Left cardiac atrium (tissue), 4 donors: ENCODE measurements around the gene ANP32B. TPM values are rescaled to one million over a fixed set of nuclear protein-coding genes. Genes with fewer than 3 reads are reported as not detected.

Experiments used
- ATAC-seq, 2 donors: fragments of 200-7000 bp; cut with Tn5 transposase; one replicate each; pipeline ENCODE4 v1.9.1; 2020; ENCODE audit warnings: mild to moderate bottlenecking in 2 of 2, moderate library complexity in 2 of 2
- DNase-seq: peaks from one replicate; pipeline ENCODE4 v3.0.0-alpha.2; 2020
- intact Hi-C, 2 donors: fragments of 100-400 bp; cut with DNase I; formaldehyde crosslinking; loops; one replicate each; pipeline versions ENCODE4 v1.14.1 to v1.15.1; 2022 to 2023
- total RNA-seq, 2 donors: library from RNA; stranded (reverse); fragmentation: NEBNext Ultra II Directional; extraction: Animal tissue kit (Norgen Biotek cat#: 25700); gene quantifications; one replicate each; pipeline ENCODE4 v1.2.1, GENCODE V29; 2021
- donor health status: DM: no; HTN: yes; CAD: no.
- donor health status: DM: no; HTN: yes; CAD: no; lungs with severe emphysema.
- donor health status: DM: yes; HTN: yes; CAD: no.
- donor health status: Dilated cardiomyopathy.

ANP32B gene
- total RNA-seq, 2 donors from 2014 or later = 55.2 to 70.2 TPM

DNA sequence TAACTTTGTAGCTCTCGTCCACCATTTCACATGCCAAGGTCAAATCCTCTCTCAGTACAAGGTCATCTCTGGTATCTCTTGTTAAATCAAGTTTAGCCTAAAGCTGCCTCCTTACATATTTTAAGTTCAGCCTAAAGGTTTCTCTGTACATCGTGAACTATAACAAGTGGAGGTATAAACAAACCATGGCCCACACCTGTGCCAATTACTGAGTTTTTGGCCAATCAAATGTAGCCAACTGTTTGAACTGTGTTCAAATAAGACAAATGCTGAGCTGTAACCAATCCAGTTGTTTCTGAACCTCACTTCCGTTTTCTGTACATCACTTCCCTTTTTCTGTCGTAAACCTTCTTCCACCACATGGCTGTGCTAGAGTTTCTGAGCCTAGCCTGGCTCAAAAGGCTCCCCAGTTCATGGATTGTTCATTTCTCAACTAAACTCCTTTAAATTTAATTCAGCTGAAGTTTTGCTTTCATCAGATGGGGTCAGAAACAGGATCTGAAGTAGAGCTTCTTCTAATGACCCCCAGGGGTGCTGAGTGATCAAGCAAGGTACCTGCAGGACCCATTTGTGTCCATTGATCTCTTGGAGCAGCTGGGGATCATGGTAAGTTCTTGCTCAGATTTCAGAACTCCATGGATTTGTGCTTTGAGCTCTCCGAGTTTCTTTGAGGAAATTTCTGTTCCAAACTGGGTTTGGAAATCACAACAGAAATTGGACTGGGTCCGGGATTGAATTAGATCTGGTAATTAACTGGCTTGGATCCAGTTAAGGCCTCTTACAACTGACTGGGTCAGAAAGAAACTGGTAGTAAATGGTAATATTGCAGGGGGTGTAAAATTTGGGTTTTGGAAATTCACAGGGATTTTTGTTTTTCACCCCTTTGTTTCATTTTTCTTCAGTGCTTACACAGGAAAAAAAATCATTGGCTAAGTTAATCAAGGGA, 62.4 kb downstream of the ANP32B start:
- DNase-seq (no peak), ATAC-seq (peak in 1 of 2 donors; percentile 41)
- intact Hi-C loops = no loop called here

GRCh38 chr9:98046180-98046543, 63.0 kb downstream of the ANP32B start:
- no peak for ATAC-seq
- DNase-seq = no peak
- intact Hi-C loops = no loop called here

- ATAC-seq = no peak
- intact Hi-C loops = no loop called here
- DNase-seq = no peak
Observed at GRCh38 chr9:98047002-98047401, 63.9 kb downstream of the ANP32B start.

GRCh38 chr9:98049288-98050072, 66.3 kb downstream of the ANP32B start:
- intact Hi-C loops = no loop called here
- DNase-seq = no peak

GRCh38 chr9:98050351-98050750, 67.2 kb downstream of the ANP32B start:
- intact Hi-C loops = no loop called here
- DNase-seq (no peak), ATAC-seq (no peak)

More at GRCh38 chr9:98049288-98050072, 66.3 kb downstream of the ANP32B start:
- ATAC-seq = no peak

DNA sequence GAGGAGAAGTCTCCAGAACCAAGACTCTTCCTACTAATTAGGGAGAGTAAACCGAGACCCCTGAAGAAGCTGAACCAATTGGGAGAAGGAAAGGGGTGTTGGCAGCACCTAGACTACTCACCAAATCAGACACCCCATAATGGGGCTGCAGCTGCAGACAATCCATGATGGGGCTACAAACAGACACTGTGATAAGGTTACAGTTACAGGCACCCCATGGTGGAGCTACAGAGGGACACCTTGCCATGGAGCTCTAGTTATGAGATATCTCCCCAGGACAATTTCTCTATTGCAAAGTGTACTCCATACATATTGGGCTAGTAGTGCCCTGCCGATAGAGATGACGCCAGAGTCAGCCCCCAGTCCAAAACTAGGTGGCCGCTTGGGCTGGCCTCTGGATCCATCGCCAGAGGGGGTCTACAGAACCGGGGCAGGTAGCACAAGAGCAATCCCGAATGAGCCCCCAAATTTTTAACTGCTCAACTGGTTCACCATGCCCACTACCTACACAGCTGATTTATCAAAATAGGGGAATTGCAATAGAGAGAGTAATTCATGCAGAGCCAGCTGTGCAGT, 71.3 kb downstream of the ANP32B start:
- DNase-seq (no peak), ATAC-seq (no peak)
- intact Hi-C loops = no loop called here

GRCh38 chr9:98056269-98057137, 73.4 kb downstream of the ANP32B start, which contains the start of gene NANS:
Gene NANS, plus strand, starts transcription at chr9:98056732. Its CDS starts 77 bp downstream, at chr9:98056809.
- DNase-seq = peak; percentile 95
- ATAC-seq = peak; percentile 99
- intact Hi-C loops = no loop called here

- ATAC-seq (peak in 1 of 2 donors; percentile 0), DNase-seq (no peak)
- intact Hi-C loops = no loop called here
Observed at GRCh38 chr9:98057138-98057799, 74.1 kb downstream of the ANP32B start.

- intact Hi-C loops = no loop called here
- no peak for ATAC-seq
- DNase-seq = no peak
Observed at GRCh38 chr9:98062161-98062560, 79.0 kb downstream of the ANP32B start.

DNA sequence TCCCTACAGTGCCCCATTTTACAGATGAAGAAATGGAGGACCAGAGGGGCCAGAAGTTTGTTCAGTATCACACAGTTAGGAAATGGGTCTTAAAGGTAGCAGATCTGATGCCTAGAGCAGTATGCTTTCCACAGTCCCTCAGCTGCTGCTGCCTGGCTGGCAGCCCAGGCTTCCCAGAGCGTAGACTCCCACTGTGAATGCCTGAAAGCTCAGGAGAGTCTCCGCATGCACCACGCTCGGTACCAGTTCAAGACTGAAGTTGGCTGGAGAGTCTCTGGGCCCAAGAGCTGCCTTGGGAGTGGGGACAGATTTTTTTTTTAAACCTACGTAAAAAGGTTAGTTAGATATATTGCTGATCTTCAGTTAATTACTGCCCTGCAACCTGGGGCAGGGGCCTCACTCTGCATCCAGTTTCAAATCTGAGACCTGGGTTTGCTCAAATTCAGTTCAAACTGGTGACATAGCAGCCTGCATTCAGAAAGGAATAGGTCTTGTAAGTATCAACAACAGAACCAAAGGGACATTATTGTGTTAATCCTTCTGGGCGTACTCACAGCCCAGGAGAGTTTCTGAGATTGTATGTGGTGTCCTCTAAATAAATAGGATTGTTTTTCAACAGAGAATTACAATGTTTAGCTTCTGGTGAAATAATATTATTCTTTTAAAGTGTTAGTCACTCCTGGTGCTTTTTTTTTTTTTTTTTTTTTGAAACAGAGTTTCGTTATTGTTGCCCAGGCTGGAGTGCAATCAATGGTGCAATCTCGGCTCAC, 81.7 kb downstream of the ANP32B start:
- intact Hi-C loops = no loop called here
- ATAC-seq (no peak), DNase-seq (no peak)

Other genes starting within 250 kb of the ANP32B start
- gene FOXE1, start 130.1 kb upstream of the ANP32B start, total RNA-seq = not detected
- gene TRMO, start 60.8 kb upstream of the ANP32B start, total RNA-seq = 1 to 10 TPM; 7.0 to 8.2 TPM
- under 1 TPM in 1 of 2 donors, not detected in 1; 0.10 TPM for gene HEMGN, start 45.2 kb upstream of the ANP32B start, total RNA-seq
- gene NANS, start 73.4 kb downstream of the ANP32B start, total RNA-seq = 10 to 100 TPM; 31.0 to 41.5 TPM
- 10 to 100 TPM in 1 of 2 donors, 1 to 10 TPM in 1; 4.3 to 12.2 TPM for gene TRIM14, start 135.9 kb downstream of the ANP32B start, total RNA-seq
- 1 to 10 TPM in 1 of 2 donors, under 1 TPM in 1; 0.60 to 1.4 TPM for gene CORO2A, start 209.3 kb downstream of the ANP32B start, total RNA-seq